ENCODE data around the gene PAX6. TPM values are rescaled to one million over a fixed set of nuclear protein-coding genes. Genes with fewer than 3 reads are reported as not detected.

Gene PAX6
- polyA plus RNA-seq, 1 of the 3 experiments (the other 2 are of a cell fraction) = not detected

- no peaks in the 10 kb centered on the region for H3K27me3 ChIP-seq (ENCODE audit: insufficient read depth)
- no peak for DNase-seq
- CTCF ChIA-PET = interaction anchor here (1.0 kb wide), 1 partner anchor 27 kb away, joined by 3 read pairs; no protein-coding TSS in a partner anchor
- H3K4me3 ChIP-seq (ENCODE audit: low read depth in 2 of 2, low read length in 1 of 2) = no peak overlapping the region
- no peak for TF ChIP-seq TCF12 (IDR thresholded peaks at IDR 0.05)
- TF ChIP-seq JUND (IDR thresholded peaks at IDR 0.05) = no peak
- TF ChIP-seq FOXM1 (IDR thresholded peaks at IDR 0.05; ENCODE audit: low read depth) = no peak
- TF ChIP-seq NRF1 (IDR thresholded peaks at IDR 0.05; ENCODE audit: low read depth, low read length) = no peak
- no peak for TF ChIP-seq NFIC (IDR thresholded peaks at IDR 0.05; ENCODE audit: borderline replicate concordance)
- no peak for TF ChIP-seq GABPA (IDR thresholded peaks at IDR 0.05; ENCODE audit: low read depth)
- TF ChIP-seq ELF1 (IDR thresholded peaks at IDR 0.05) = no peak
- TF ChIP-seq, protein P1, sequence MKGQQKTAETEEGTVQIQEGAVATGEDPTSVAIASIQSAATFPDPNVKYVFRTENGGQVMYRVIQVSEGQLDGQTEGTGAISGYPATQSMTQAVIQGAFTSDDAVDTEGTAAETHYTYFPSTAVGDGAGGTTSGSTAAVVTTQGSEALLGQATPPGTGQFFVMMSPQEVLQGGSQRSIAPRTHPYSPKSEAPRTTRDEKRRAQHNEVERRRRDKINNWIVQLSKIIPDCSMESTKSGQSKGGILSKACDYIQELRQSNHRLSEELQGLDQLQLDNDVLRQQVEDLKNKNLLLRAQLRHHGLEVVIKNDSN (IDR thresholded peaks at IDR 0.05; ENCODE audit: borderline replicate concordance, low read depth) = no peak
- TF ChIP-seq RCOR1 (IDR thresholded peaks at IDR 0.05; ENCODE audit: low read length) = no peak
- TF ChIP-seq FOSL2 (IDR thresholded peaks at IDR 0.05; ENCODE audit: borderline replicate concordance, low read depth) = no peak
- TF ChIP-seq MEF2A (IDR thresholded peaks at IDR 0.05; ENCODE audit: borderline replicate concordance, low read depth) = no peak
- no peak for TF ChIP-seq RXRA (IDR thresholded peaks at IDR 0.05; ENCODE audit: borderline replicate concordance, low read depth)
- no peak for TF ChIP-seq TEAD4 (IDR thresholded peaks at IDR 0.05; ENCODE audit: borderline replicate concordance, insufficient read depth)
- TF ChIP-seq PBX3 (IDR thresholded peaks at IDR 0.05) = no peak
- TF ChIP-seq POLR2AphosphoS5 (IDR thresholded peaks at IDR 0.05; ENCODE audit: low read depth, low read length) = no peak
- no peak for TF ChIP-seq TAF1 (IDR thresholded peaks at IDR 0.05; ENCODE audit: borderline replicate concordance, low read depth, low read length)
- no peak for TF ChIP-seq EP300 (IDR thresholded peaks at IDR 0.05; ENCODE audit: borderline replicate concordance in 1 of 2, low read depth in 1 of 2, low read length in 1 of 2)
- TF ChIP-seq, protein P2, sequence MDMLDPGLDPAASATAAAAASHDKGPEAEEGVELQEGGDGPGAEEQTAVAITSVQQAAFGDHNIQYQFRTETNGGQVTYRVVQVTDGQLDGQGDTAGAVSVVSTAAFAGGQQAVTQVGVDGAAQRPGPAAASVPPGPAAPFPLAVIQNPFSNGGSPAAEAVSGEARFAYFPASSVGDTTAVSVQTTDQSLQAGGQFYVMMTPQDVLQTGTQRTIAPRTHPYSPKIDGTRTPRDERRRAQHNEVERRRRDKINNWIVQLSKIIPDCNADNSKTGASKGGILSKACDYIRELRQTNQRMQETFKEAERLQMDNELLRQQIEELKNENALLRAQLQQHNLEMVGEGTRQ (IDR thresholded peaks at IDR 0.05; ENCODE audit: borderline replicate concordance, low read depth, low read length) = no peak
- TF ChIP-seq SIN3A (IDR thresholded peaks at IDR 0.05; ENCODE audit: borderline replicate concordance, low read depth, low read length) = no peak
- H3F3A ChIP-seq (replicated peaks; ENCODE audit: insufficient read depth) = no peaks in the 10 kb centered on the region
- no peak overlapping the region for H3K27ac ChIP-seq (ENCODE audit: low read depth in 2 of 2, low read length in 1 of 2)
- no peak overlapping the region for H3K9ac ChIP-seq
- no peaks in the 10 kb centered on the region for H4K20me1 ChIP-seq (ENCODE audit: insufficient read depth)
- H2AFZ ChIP-seq (ENCODE audit: low read depth) = no peak overlapping the region
- H3K79me2 ChIP-seq (ENCODE audit: insufficient read depth) = no peaks in the 10 kb centered on the region
- no peaks in the 10 kb centered on the region for H3K9me3 ChIP-seq
- peaks cover 0 to 11% of the 10 kb centered on the region in 2 experiments; a peak in 1 of 4 replicates for H3K4me1 ChIP-seq (ENCODE audit: control insufficient read depth in 1 of 2, insufficient read depth in 2 of 2, low read depth in 1 of 2, low read length in 1 of 2)
- POLR2A ChIA-PET = no interaction called here
- H3K4me2 ChIP-seq = no peak overlapping the region
- H3K9me2 ChIP-seq = no peaks in the 10 kb centered on the region
- 84% methylated on average over 3 of the region's 3 CpGs for WGBS (ENCODE audit: low lambda C conversion rate)
- H3K36me3 ChIP-seq (replicated peaks in 1 of 2; ENCODE audit: control insufficient read depth in 1 of 2, insufficient read depth in 2 of 2, low read length in 1 of 2) = no peaks in the 10 kb centered on the region
Observed at GRCh38 chr11:31770011-31770700, 41.0 kb downstream of the PAX6 start.
